Astrocyte (in vitro differentiated cells and primary cell): Measurements from ENCODE around the gene SERPINB5. TPM values are rescaled to one million over a fixed set of nuclear protein-coding genes. Genes with fewer than 3 reads are reported as not detected.

ENCODE experiments used
- DNase-seq: peaks from one replicate; pipeline ENCODE4 v3.0.0-alpha.2; 2010; ENCODE audit warnings: low read depth
- FAIRE-seq: peaks from 2 replicates; lab custom pipeline; 2011; peaks lifted over from hg19 to GRCh38; lab: Jason Lieb, UNC
- H2AFZ ChIP-seq: 2 replicates; pipeline ENCODE4 v1.6.0; 2012; ENCODE audit warnings: low read depth, low read length, inconsistent platforms
- H3K27ac ChIP-seq: 2 replicates; pipeline ENCODE4 v1.5.1; 2011; ENCODE audit warnings: low read depth, low read length, inconsistent platforms
- H3K27me3 ChIP-seq: 2 replicates; pipeline ENCODE4 v1.6.0; 2011; ENCODE audit warnings: low read length, inconsistent platforms; ENCODE audit not compliant: insufficient read depth
- H3K36me3 ChIP-seq: 2 replicates; pipeline ENCODE4 v1.5.1; 2011; ENCODE audit warnings: low read length, inconsistent platforms; ENCODE audit not compliant: insufficient read depth
- H3K4me1 ChIP-seq: 2 replicates; pipeline ENCODE4 v1.5.1; 2011; ENCODE audit warnings: low read length, inconsistent platforms; ENCODE audit not compliant: insufficient read depth
- H3K4me2 ChIP-seq: 2 replicates; pipeline ENCODE4 v1.6.0; 2012; ENCODE audit warnings: low read length, inconsistent platforms
- H3K4me3 ChIP-seq: 2 replicates; pipeline ENCODE4 v1.5.1; 2011; ENCODE audit warnings: low read depth, mild to moderate bottlenecking, low read length, inconsistent platforms; ENCODE audit not compliant: insufficient read depth
- H3K79me2 ChIP-seq: 2 replicates; pipeline ENCODE4 v1.6.0; 2012; ENCODE audit warnings: mild to moderate bottlenecking, low read length, inconsistent platforms; ENCODE audit not compliant: insufficient read depth
- H3K9ac ChIP-seq: 2 replicates; pipeline ENCODE4 v1.6.0; 2012; ENCODE audit warnings: mild to moderate bottlenecking, low read length, inconsistent platforms
- H3K9me3 ChIP-seq: 2 replicates; pipeline ENCODE4 v1.5.1; 2012; ENCODE audit warnings: low read depth, mild to moderate bottlenecking, low read length, inconsistent platforms; ENCODE audit not compliant: insufficient read depth
- H4K20me1 ChIP-seq: 2 replicates; pipeline ENCODE4 v1.6.0; 2012; ENCODE audit warnings: low read length, inconsistent platforms; ENCODE audit not compliant: insufficient read depth
- H3K27ac Mint-ChIP-seq: one replicate; pipeline ENCODE4 v1.8.0; 2021; ENCODE audit warnings: mild to moderate bottlenecking, mixed read lengths; ENCODE audit not compliant: unreplicated experiment
- H3K27me3 Mint-ChIP-seq: one replicate; pipeline ENCODE4 v1.8.0; 2021; ENCODE audit warnings: low read depth, mixed read lengths; ENCODE audit not compliant: unreplicated experiment
- H3K36me3 Mint-ChIP-seq: one replicate; pipeline ENCODE4 v1.8.0; 2021; ENCODE audit warnings: low read depth, mixed read lengths; ENCODE audit not compliant: unreplicated experiment
- H3K4me1 Mint-ChIP-seq: one replicate; pipeline ENCODE4 v1.8.0; 2021; ENCODE audit warnings: low read depth, mixed read lengths; ENCODE audit not compliant: unreplicated experiment
- H3K4me3 Mint-ChIP-seq: one replicate; pipeline ENCODE4 v1.8.0; 2021; ENCODE audit warnings: mild to moderate bottlenecking, moderate library complexity, mixed read lengths; ENCODE audit not compliant: unreplicated experiment
- H3K9me3 Mint-ChIP-seq: one replicate; pipeline ENCODE4 v1.8.0; 2021; ENCODE audit warnings: mild to moderate bottlenecking, mixed read lengths; ENCODE audit not compliant: unreplicated experiment
- CTCF ChIP-seq: IDR thresholded peaks from 2 replicates; pipeline ENCODE4 v1.5.1; 2011; ENCODE audit warnings: low read depth, mild to moderate bottlenecking, inconsistent platforms, low read length, moderate library complexity; ENCODE audit not compliant: insufficient read depth
- EZH2 ChIP-seq: IDR thresholded peaks from 2 replicates; pipeline ENCODE4 v1.6.1; 2012; ENCODE audit warnings: mild to moderate bottlenecking, low read length, inconsistent platforms; ENCODE audit not compliant: insufficient read depth
- total RNA-seq: library from RNA; stranded (reverse); gene quantifications from 2 replicates; pipeline ENCODE4 v1.2.1, GENCODE V29; 2021

The SERPINB5 gene
- total RNA-seq, 1 donor from 2014 or later: not detected

- Mint-ChIP-seq H3K36me3 (no peaks in the 10 kb centered on the region), H3K27me3 (peaks cover 2% of the 10 kb centered on the region), H3K27ac (no peak overlapping the region), H3K9me3 (no peaks in the 10 kb centered on the region), H3K4me3 (no peak overlapping the region), H3K4me1 (no peaks in the 10 kb centered on the region)
- DNase-seq: no peak
- Histone ChIP-seq H2AFZ (no peak overlapping the region), H3K9me3 (no peaks in the 10 kb centered on the region), H3K27ac (no peak overlapping the region), H3K27me3 (peaks cover 6% of the 10 kb centered on the region), H4K20me1 (no peaks in the 10 kb centered on the region), H3K79me2 (no peaks in the 10 kb centered on the region), H3K4me2 (no peak overlapping the region), H3K9ac (no peak overlapping the region), H3K4me3 (no peak overlapping the region), H3K4me1 (no peaks in the 10 kb centered on the region), H3K36me3 (no peaks in the 10 kb centered on the region)
- no peak for TF ChIP-seq EZH2
- TF ChIP-seq CTCF: no peak
- FAIRE-seq: no peak
These were observed 16.1 kb downstream of the SERPINB5 start for GRCh38 chr18:63492851-63493250.

GRCh38 chr18:63495675-63496074 lies 18.9 kb downstream of the SERPINB5 start:
- H2AFZ ChIP-seq: no peak overlapping the region

More at GRCh38 chr18:63495675-63496074, 18.9 kb downstream of the SERPINB5 start:
- no peak overlapping the region for H3K27ac Mint-ChIP-seq
- Histone ChIP-seq H3K36me3 (no peaks in the 10 kb centered on the region), H3K27ac (no peak overlapping the region), H3K9me3 (no peaks in the 10 kb centered on the region), H4K20me1 (no peaks in the 10 kb centered on the region), H3K4me1 (no peaks in the 10 kb centered on the region), H3K4me2 (no peak overlapping the region), H3K27me3 (peaks cover 3% of the 10 kb centered on the region), H3K9ac (no peak overlapping the region), H3K4me3 (no peak overlapping the region), H3K79me2 (no peaks in the 10 kb centered on the region)
- no peaks in the 10 kb centered on the region for H3K4me1 Mint-ChIP-seq
- TF ChIP-seq EZH2 (no peak), CTCF (no peak)
- no peak for FAIRE-seq
- H3K9me3 Mint-ChIP-seq: no peaks in the 10 kb centered on the region
- H3K4me3 Mint-ChIP-seq: no peak overlapping the region
- DNase-seq: no peak
- no peaks in the 10 kb centered on the region for H3K36me3 Mint-ChIP-seq
- H3K27me3 Mint-ChIP-seq: peaks cover 2% of the 10 kb centered on the region
